ENCODE results near the gene GDPD5.

GDPD5 gene

GRCh38 chr11:75536786-75537641 is 11.3 kb upstream of the GDPD5 start:
- DNase-seq (ENCODE audit: low spot score): peak; percentile 38

GRCh38 chr11:75535071-75535470 is 9.3 kb upstream of the GDPD5 start:
- DNase-seq (ENCODE audit: low spot score): no peak

- no peak for DNase-seq (ENCODE audit: low spot score)
These were observed 8.7 kb upstream of the GDPD5 start for GRCh38 chr11:75534259-75535069.

GRCh38 chr11:75533896-75534258 is 8.1 kb upstream of the GDPD5 start:
- no peak for DNase-seq (ENCODE audit: low spot score)

- peak; percentile 80 for DNase-seq (ENCODE audit: low spot score)
These were observed 6.7 kb upstream of the GDPD5 start for GRCh38 chr11:75532200-75533048.

- DNase-seq (ENCODE audit: low spot score): no peak
These were observed 5.6 kb upstream of the GDPD5 start for GRCh38 chr11:75531325-75531724.

GRCh38 chr11:75530577-75530976 is 4.8 kb upstream of the GDPD5 start:
- DNase-seq (ENCODE audit: low spot score): no peak

- no peak for DNase-seq (ENCODE audit: low spot score)
These were observed 2.4 kb upstream of the GDPD5 start for GRCh38 chr11:75527938-75528735.

- DNase-seq (ENCODE audit: low spot score): no peak
These were observed 1.4 kb upstream of the GDPD5 start for GRCh38 chr11:75527130-75527529.

- DNase-seq (ENCODE audit: low spot score): no peak
These were observed 426 bp upstream of the GDPD5 start for GRCh38 chr11:75526192-75526541.

- DNase-seq (ENCODE audit: low spot score): peak; percentile 20
These were observed 892 bp downstream of the GDPD5 start for GRCh38 chr11:75524665-75525432.

- no peak for DNase-seq (ENCODE audit: low spot score)
These were observed 1.7 kb downstream of the GDPD5 start for GRCh38 chr11:75523811-75524664.

- no peak for DNase-seq (ENCODE audit: low spot score)
These were observed 2.6 kb downstream of the GDPD5 start for GRCh38 chr11:75523189-75523588.

- DNase-seq (ENCODE audit: low spot score): no peak
These were observed 3.3 kb downstream of the GDPD5 start for GRCh38 chr11:75522286-75523044.

GRCh38 chr11:75520688-75521087 is 5.1 kb downstream of the GDPD5 start:
- DNase-seq (ENCODE audit: low spot score): no peak

GRCh38 chr11:75518771-75519653 is 6.7 kb downstream of the GDPD5 start:
- no peak for DNase-seq (ENCODE audit: low spot score)

GRCh38 chr11:75518204-75518549 is 7.6 kb downstream of the GDPD5 start:
- no peak for DNase-seq (ENCODE audit: low spot score)

- DNase-seq (ENCODE audit: low spot score): no peak
These were observed 8.9 kb downstream of the GDPD5 start for GRCh38 chr11:75516886-75517285.
